GM12873 (cell line): ENCODE results near the gene AP1B1.

Source experiments
- TF ChIP-seq, protein P1 (sequence below): IDR thresholded peaks from 2 replicates; pipeline ENCODE4 v1.5.1; 2012; ENCODE audit warnings: low read depth, mild to moderate bottlenecking, moderate library complexity, low read length, control low read depth; ENCODE audit not compliant: insufficient read depth; ENCODE audit errors: missing control alignments

AP1B1 gene

DNA sequence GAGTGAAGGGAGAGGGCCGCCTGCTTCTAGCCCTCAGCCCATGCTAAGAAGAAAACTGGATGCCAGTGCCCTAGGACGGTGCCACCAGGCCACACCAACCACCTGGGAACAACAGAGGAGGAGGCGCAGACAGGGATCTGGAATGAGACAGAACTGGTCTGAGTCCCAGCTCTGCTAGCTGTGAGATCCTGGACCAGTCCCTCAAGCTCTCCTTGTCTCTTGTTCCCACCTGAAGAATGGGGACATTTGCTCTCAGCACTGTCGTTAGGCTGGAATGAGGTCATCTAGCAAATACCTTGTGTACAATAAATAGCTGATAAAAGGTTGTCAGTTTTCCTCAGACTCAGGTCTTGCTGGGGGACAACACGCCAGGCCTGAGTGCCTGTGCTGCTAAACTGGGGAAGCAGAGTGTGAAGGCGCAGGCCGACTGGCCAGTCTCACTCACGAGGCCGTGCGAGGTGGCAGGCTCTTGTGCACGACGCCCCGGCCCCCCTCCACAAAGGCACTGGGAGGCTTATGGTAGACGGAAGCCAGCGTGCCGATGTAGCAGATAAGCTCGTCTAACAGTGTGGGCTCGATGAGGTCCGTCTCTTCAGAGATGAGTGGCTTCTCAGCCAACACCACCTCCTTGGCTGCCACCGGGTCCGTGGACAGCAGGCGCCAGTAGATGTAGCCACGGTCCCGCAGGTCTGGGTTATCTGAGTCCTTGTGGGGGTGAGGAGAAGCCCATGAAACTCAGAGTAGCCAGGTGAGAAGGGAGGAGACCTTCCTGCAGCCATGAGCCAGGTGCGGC is 47.1 kb downstream of the AP1B1 start:
- TF ChIP-seq, protein P1, sequence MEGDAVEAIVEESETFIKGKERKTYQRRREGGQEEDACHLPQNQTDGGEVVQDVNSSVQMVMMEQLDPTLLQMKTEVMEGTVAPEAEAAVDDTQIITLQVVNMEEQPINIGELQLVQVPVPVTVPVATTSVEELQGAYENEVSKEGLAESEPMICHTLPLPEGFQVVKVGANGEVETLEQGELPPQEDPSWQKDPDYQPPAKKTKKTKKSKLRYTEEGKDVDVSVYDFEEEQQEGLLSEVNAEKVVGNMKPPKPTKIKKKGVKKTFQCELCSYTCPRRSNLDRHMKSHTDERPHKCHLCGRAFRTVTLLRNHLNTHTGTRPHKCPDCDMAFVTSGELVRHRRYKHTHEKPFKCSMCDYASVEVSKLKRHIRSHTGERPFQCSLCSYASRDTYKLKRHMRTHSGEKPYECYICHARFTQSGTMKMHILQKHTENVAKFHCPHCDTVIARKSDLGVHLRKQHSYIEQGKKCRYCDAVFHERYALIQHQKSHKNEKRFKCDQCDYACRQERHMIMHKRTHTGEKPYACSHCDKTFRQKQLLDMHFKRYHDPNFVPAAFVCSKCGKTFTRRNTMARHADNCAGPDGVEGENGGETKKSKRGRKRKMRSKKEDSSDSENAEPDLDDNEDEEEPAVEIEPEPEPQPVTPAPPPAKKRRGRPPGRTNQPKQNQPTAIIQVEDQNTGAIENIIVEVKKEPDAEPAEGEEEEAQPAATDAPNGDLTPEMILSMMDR = no peak

DNA sequence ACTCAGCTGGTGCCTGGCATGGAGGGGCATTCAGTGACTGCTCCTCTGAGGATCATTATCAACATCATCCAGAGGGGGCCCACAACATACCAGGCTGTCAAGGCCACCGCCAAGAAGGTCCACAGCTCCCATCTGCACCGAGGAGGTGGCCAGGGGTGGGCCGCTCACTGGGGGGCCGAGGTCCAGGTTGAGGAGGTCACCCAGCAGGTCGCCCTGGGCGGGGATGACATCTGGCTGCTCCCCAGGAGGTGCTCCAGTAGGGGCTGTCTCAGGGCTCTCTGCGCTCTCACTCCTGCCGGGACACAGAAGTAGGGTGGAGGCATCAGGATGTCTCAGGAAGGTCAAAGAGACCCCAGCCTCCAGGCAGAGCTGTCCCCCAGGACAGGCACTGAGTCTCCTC is 47.8 kb downstream of the AP1B1 start:
- TF ChIP-seq, protein P1 = no peak

DNA sequence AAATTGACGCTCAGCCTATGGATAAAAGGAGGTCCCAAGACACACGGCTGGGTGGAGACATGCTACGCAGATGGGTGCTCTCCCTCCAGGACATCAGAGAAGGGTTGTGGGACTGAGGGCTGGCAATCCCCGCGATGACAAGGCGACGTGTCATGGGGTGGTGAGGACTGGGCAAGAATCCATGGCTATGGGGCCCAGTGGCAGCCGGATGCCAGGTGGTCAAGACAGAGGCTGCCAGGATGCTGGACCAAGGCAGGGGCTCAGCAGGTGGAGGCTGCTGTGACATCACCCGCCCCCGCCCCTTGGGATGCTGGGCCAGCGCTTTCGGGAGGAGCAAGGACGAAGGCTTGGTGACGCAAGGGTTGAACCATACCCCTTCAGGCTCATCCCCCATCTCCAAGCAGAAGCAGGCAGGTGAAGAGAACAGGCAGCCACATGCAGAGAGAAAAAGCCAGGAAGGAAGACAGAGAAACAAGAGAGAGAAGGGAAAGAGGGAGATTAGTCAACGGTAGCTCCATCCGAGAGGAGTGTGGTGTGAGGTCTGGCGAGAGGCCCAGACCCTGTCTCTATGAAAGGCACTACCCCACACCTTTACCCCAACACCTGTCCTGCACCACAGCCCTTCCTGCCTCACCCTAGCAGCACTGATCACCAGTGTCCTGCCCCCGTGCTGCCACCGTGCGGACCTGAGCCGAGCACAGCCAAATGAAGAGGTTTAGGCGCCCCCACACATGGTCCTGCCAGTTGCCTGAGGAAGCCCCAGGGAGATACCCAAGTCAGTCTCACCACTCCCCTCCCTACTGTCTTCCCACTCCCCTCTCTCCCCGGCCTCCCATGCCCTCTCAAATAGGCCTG is 48.8 kb downstream of the AP1B1 start:
- TF ChIP-seq, protein P1 = no peak

DNA sequence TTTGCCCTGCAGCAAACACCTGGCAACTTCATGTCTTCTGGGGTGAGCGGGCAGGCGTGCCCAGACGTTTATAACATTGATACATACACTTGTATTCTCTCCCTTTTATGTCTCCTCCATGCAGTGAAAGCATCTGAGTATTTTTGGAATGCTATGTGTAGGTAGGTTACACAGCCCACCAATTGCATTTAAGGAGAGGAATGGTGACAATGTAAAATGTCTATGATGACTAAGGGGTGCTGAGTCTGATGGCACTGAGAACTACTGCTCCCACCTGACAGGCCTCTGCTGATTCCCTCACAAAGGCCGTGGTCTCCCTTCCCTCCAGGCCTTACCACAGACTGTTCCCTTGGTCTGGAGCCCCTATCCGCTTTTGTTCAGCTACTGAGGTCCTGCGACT is 50.0 kb downstream of the AP1B1 start:
- TF ChIP-seq, protein P1 = no peak

DNA sequence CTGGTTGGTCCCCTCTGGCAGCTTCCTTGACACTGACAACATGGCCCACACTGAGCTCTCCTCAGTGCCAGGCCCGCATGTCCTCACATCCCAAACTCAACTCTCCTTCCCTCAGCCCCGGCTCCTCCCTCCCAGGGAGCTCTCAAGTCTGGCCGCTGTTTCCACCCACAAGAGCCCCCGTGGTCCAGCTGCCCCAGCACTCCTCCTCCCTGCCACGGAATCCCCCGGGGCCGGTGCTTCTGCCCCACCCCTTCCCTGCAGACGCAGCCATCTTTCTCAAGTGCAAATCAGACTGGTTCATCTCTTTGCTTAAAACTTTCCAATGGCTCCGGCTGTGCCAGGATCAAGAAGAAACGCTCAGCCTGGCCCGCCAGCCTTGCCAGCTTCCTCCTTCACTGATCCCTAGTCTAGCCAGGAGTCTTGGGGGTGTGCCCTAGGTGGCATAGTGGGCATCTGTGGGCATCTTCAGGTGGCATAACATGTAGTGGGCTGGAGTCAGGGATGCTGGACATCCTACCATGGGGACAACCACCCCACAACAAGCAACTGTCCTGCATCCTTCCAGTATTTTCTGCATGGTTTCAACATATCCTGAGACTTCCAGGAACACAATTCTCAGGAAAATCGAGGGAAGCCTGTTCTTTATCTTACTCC is 50.6 kb downstream of the AP1B1 start:
- TF ChIP-seq, protein P1 = no peak

DNA sequence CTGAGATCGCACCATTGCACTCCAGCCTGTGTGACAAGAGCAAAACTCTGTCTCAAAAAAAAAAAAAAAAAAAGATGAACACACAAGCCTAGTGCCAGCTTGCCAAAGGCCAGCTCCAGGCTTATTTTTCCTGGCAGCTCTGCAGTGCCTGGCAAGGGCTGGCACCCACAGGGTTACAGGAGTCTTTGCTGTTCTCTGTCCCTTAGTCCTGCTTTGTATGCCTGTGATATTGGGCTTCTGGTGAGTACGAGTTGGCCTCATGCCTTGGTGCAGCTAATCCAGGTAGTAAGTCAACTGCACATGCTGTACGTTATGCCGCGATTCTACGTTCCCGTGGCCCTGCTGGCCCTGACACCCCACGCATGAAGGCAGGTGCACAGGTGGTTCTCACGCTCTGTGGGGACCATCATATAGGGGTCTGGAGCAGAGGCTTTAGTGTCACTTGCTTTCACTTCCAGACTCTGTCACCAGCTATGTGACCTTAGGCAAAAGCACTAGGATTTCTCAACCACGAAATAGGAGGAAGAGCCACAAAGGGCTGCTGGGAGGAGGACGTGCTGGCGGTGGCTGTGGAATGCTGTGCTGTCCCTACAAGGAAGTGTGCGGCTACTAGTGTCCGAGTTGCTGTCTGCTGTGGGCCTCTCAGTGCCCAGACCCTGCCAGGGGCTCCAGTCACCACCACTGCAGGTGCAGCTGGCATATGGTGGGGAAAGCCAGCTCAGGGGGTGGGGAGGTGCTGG is 51.4 kb downstream of the AP1B1 start:
- TF ChIP-seq, protein P1 = no peak

DNA sequence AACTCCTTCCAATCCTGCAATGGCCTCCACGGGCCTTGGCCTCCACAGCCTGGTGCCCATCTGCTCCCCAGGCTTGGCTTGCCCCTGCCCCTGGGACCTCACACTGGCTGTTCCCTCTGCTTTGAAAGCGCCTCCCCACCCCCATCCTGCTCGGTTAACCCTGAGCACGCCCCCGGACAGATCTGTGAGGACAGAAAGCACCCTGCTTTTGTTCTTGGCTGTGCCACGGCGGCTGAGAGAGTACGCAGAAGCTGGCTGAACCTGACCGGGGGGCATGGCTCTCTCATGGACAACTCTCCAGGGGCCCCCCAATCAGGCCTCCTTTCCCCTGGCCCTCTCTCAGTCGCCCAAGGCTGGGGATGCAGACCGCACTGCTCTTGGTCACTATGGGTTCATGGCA is 52.7 kb downstream of the AP1B1 start:
- TF ChIP-seq, protein P1 = no peak
